ENCODE data around the gene KRTAP3-3.

Gene KRTAP3-3

GRCh38 chr17:40961591-40961990 is 32.4 kb downstream of the KRTAP3-3 start:
- Histone ChIP-seq H3K27me3 (ENCODE audit: insufficient read depth, insufficient read length) (no peaks in the 10 kb centered on the region), H3K4me1 (ENCODE audit: insufficient read depth, insufficient read length) (no peaks in the 10 kb centered on the region), H3K9me3 (ENCODE audit: insufficient read depth, low read length) (no peaks in the 10 kb centered on the region), H3K9ac (ENCODE audit: insufficient read length, low read depth) (no peak overlapping the region), H3K4me3 (ENCODE audit: insufficient read length, low read depth) (no peak overlapping the region), H3K36me3 (ENCODE audit: insufficient read depth, insufficient read length, low read length) (no peaks in the 10 kb centered on the region)
- TF ChIP-seq SUZ12 (IDR thresholded peaks at IDR 0.05; ENCODE audit: extremely low read depth, insufficient read depth, insufficient read length) (no peak), YY1 (IDR thresholded peaks at IDR 0.05; ENCODE audit: insufficient read depth, insufficient read length) (no peak), ZNF274 (IDR thresholded peaks at IDR 0.05; ENCODE audit: low read depth, low read length) (no peak)
- no peak for DNase-seq (ENCODE audit: low read depth, low spot score)

- TF ChIP-seq YY1 (IDR thresholded peaks at IDR 0.05; ENCODE audit: insufficient read depth, insufficient read length): no peak
Measured at GRCh38 chr17:40960144-40960543, 33.8 kb downstream of the KRTAP3-3 start.

GRCh38 chr17:40958086-40958953 is 35.6 kb downstream of the KRTAP3-3 start:
- H3K36me3 ChIP-seq (ENCODE audit: insufficient read depth, insufficient read length, low read length): no peaks in the 10 kb centered on the region
- no peak for DNase-seq (ENCODE audit: low read depth, low spot score)
- TF ChIP-seq YY1 (IDR thresholded peaks at IDR 0.05; ENCODE audit: insufficient read depth, insufficient read length): no peak
- TF ChIP-seq ZNF274 (IDR thresholded peaks at IDR 0.05; ENCODE audit: low read depth, low read length): no peak
- TF ChIP-seq SUZ12 (IDR thresholded peaks at IDR 0.05; ENCODE audit: extremely low read depth, insufficient read depth, insufficient read length): no peak
- H3K9me3 ChIP-seq (ENCODE audit: insufficient read depth, low read length): no peaks in the 10 kb centered on the region
- H3K27me3 ChIP-seq (ENCODE audit: insufficient read depth, insufficient read length): no peaks in the 10 kb centered on the region
- H3K4me3 ChIP-seq (ENCODE audit: insufficient read length, low read depth): no peak overlapping the region
- H3K4me1 ChIP-seq (ENCODE audit: insufficient read depth, insufficient read length): no peaks in the 10 kb centered on the region
- no peak overlapping the region for H3K9ac ChIP-seq (ENCODE audit: insufficient read length, low read depth)

More at GRCh38 chr17:40960144-40960543, 33.8 kb downstream of the KRTAP3-3 start:
- no peak for DNase-seq (ENCODE audit: low read depth, low spot score)
- Histone ChIP-seq H3K36me3 (ENCODE audit: insufficient read depth, insufficient read length, low read length) (no peaks in the 10 kb centered on the region), H3K4me3 (ENCODE audit: insufficient read length, low read depth) (no peak overlapping the region), H3K4me1 (ENCODE audit: insufficient read depth, insufficient read length) (no peaks in the 10 kb centered on the region), H3K27me3 (ENCODE audit: insufficient read depth, insufficient read length) (no peaks in the 10 kb centered on the region), H3K9me3 (ENCODE audit: insufficient read depth, low read length) (no peaks in the 10 kb centered on the region), H3K9ac (ENCODE audit: insufficient read length, low read depth) (no peak overlapping the region)

- no peaks in the 10 kb centered on the region for H3K36me3 ChIP-seq (ENCODE audit: insufficient read depth, insufficient read length, low read length)
- no peaks in the 10 kb centered on the region for H3K27me3 ChIP-seq (ENCODE audit: insufficient read depth, insufficient read length)
- H3K4me1 ChIP-seq (ENCODE audit: insufficient read depth, insufficient read length): no peaks in the 10 kb centered on the region
- no peak overlapping the region for H3K4me3 ChIP-seq (ENCODE audit: insufficient read length, low read depth)
- DNase-seq (ENCODE audit: low read depth, low spot score): no peak
- TF ChIP-seq ZNF274 (IDR thresholded peaks at IDR 0.05; ENCODE audit: low read depth, low read length) (no peak), SUZ12 (IDR thresholded peaks at IDR 0.05; ENCODE audit: extremely low read depth, insufficient read depth, insufficient read length) (no peak), YY1 (IDR thresholded peaks at IDR 0.05; ENCODE audit: insufficient read depth, insufficient read length) (no peak)
- H3K9ac ChIP-seq (ENCODE audit: insufficient read length, low read depth): no peak overlapping the region
- no peaks in the 10 kb centered on the region for H3K9me3 ChIP-seq (ENCODE audit: insufficient read depth, low read length)
Measured at GRCh38 chr17:40956401-40957254, 37.3 kb downstream of the KRTAP3-3 start.

GRCh38 chr17:40953881-40954280 is 40.1 kb downstream of the KRTAP3-3 start:
- H3K27me3 ChIP-seq (ENCODE audit: insufficient read depth, insufficient read length): no peaks in the 10 kb centered on the region
- no peak for DNase-seq (ENCODE audit: low read depth, low spot score)
- TF ChIP-seq SUZ12 (IDR thresholded peaks at IDR 0.05; ENCODE audit: extremely low read depth, insufficient read depth, insufficient read length) (no peak), ZNF274 (IDR thresholded peaks at IDR 0.05; ENCODE audit: low read depth, low read length) (no peak), YY1 (IDR thresholded peaks at IDR 0.05; ENCODE audit: insufficient read depth, insufficient read length) (no peak)

GRCh38 chr17:40952661-40953060 is 41.3 kb downstream of the KRTAP3-3 start:
- no peaks in the 10 kb centered on the region for H3K36me3 ChIP-seq (ENCODE audit: insufficient read depth, insufficient read length, low read length)
- no peaks in the 10 kb centered on the region for H3K27me3 ChIP-seq (ENCODE audit: insufficient read depth, insufficient read length)
- H3K4me3 ChIP-seq (ENCODE audit: insufficient read length, low read depth): no peak overlapping the region
- no peak for DNase-seq (ENCODE audit: low read depth, low spot score)
- peaks cover 3% of the 10 kb centered on the region for H3K4me1 ChIP-seq (ENCODE audit: insufficient read depth, insufficient read length)
- TF ChIP-seq SUZ12 (IDR thresholded peaks at IDR 0.05; ENCODE audit: extremely low read depth, insufficient read depth, insufficient read length) (no peak), YY1 (IDR thresholded peaks at IDR 0.05; ENCODE audit: insufficient read depth, insufficient read length) (no peak), ZNF274 (IDR thresholded peaks at IDR 0.05; ENCODE audit: low read depth, low read length) (no peak)
- H3K9me3 ChIP-seq (ENCODE audit: insufficient read depth, low read length): no peaks in the 10 kb centered on the region
- no peak overlapping the region for H3K9ac ChIP-seq (ENCODE audit: insufficient read length, low read depth)

More at GRCh38 chr17:40953881-40954280, 40.1 kb downstream of the KRTAP3-3 start:
- Histone ChIP-seq H3K4me1 (ENCODE audit: insufficient read depth, insufficient read length) (peaks cover 3% of the 10 kb centered on the region), H3K4me3 (ENCODE audit: insufficient read length, low read depth) (no peak overlapping the region), H3K36me3 (ENCODE audit: insufficient read depth, insufficient read length, low read length) (no peaks in the 10 kb centered on the region), H3K9me3 (ENCODE audit: insufficient read depth, low read length) (no peaks in the 10 kb centered on the region), H3K9ac (ENCODE audit: insufficient read length, low read depth) (no peak overlapping the region)

GRCh38 chr17:40952154-40952553 is 41.8 kb downstream of the KRTAP3-3 start:
- no peaks in the 10 kb centered on the region for H3K36me3 ChIP-seq (ENCODE audit: insufficient read depth, insufficient read length, low read length)
- no peak overlapping the region for H3K9ac ChIP-seq (ENCODE audit: insufficient read length, low read depth)
- H3K27me3 ChIP-seq (ENCODE audit: insufficient read depth, insufficient read length): no peaks in the 10 kb centered on the region
- peaks cover 3% of the 10 kb centered on the region for H3K4me1 ChIP-seq (ENCODE audit: insufficient read depth, insufficient read length)
- no peak for TF ChIP-seq YY1 (IDR thresholded peaks at IDR 0.05; ENCODE audit: insufficient read depth, insufficient read length)
- TF ChIP-seq ZNF274 (IDR thresholded peaks at IDR 0.05; ENCODE audit: low read depth, low read length): no peak
- no peak for TF ChIP-seq SUZ12 (IDR thresholded peaks at IDR 0.05; ENCODE audit: extremely low read depth, insufficient read depth, insufficient read length)
- H3K9me3 ChIP-seq (ENCODE audit: insufficient read depth, low read length): no peaks in the 10 kb centered on the region
- no peak for DNase-seq (ENCODE audit: low read depth, low spot score)
- H3K4me3 ChIP-seq (ENCODE audit: insufficient read length, low read depth): no peak overlapping the region
